ENCODE measurements around the gene DNAH14.

GRCh38 chr1:224957696-224958095 lies 28.2 kb downstream of the DNAH14 start:
- TF ChIP-seq POLR2A (IDR thresholded peaks at IDR 0.05) (no peak), CTCF (IDR thresholded peaks at IDR 0.05) (no peak), EP300 (IDR thresholded peaks at IDR 0.05) (no peak)
